Body of pancreas (tissue), 4 donors: ENCODE results near the gene CLEC3A. TPM values are rescaled to one million over a fixed set of nuclear protein-coding genes. Genes with fewer than 3 reads are reported as not detected.

Experiments
- ATAC-seq: fragments of 150-250 bp; one replicate; pipeline ENCODE4 v1.9.1; 2016
- DNase-seq, 4 donors: peaks; one replicate each; pipeline ENCODE4 v3.0.0-alpha.2; 2019
- H3K27ac ChIP-seq, 4 donors: fragments of 200-600 bp; sonication (generic); 1 replicate in 3 of 4; 2 replicates in 1 of 4; pipeline versions ENCODE4 v1.5.1 to v1.6.1; 2016 to 2019; ENCODE audit warnings: mild to moderate bottlenecking in 1 of 4, mixed read lengths in 1 of 4, moderate library complexity in 1 of 4
- H3K27me3 ChIP-seq, 2 donors: fragments of 200-600 bp; sonication (generic); one replicate each; pipeline ENCODE4 v1.6.0; 2016; ENCODE audit warnings: mild to moderate bottlenecking in 1 of 2
- H3K36me3 ChIP-seq, 2 donors: fragments of 200-600 bp; sonication (generic); replicated peaks in 1 of 2; 2 replicates each; pipeline ENCODE4 v1.5.1; 2016; ENCODE audit warnings: low read depth in 2 of 2; ENCODE audit not compliant: insufficient read depth in 1 of 2
- H3K4me1 ChIP-seq: fragments of 200-600 bp; sonication (generic); one replicate; pipeline ENCODE4 v1.6.0; 2016
- H3K4me3 ChIP-seq, 2 donors: fragments of 200-600 bp; sonication (generic); 1 replicate in 1 of 2; 2 replicates in 1 of 2; pipeline ENCODE4 v1.5.1; 2016 to 2019
- H3K9me3 ChIP-seq, 3 donors: fragments of 200-600 bp; sonication (generic); 1 replicate in 2 of 3; 2 replicates in 1 of 3; pipeline ENCODE4 v1.5.1; 2016
- POLR2A ChIP-seq, 3 donors: fragments of 450-650 bp; IDR thresholded peaks; one replicate each; pipeline ENCODE4 v1.6.1; 2016; ENCODE audit warnings: antibody characterized with exemption in 3 of 3, mild to moderate bottlenecking in 2 of 3
- WGBS, 2 donors: methylation state at CpG; one replicate each; pipeline ENCODE4 v1.1.5; 2017; 5-methylcytosine and 5-hydroxymethylcytosine counted together
- intact Hi-C: fragments of 100-400 bp; cut with DNase I; formaldehyde crosslinking; loops from one replicate; pipeline ENCODE4 v1.15.1; 2023
- total RNA-seq, 2 donors: library from RNA; depleted of rRNA; stranded (reverse); fragments of >200 nt; gene quantifications; one replicate each; pipeline ENCODE4 v1.1.0, GENCODE V29; 2016
- TF ChIP-seq, protein P1 (sequence below), 7 experiments: fragments of 450-650 bp in 4 of 7; fragments of 200-600 bp in 3 of 7; sonication (generic) in 3 of 7; IDR thresholded peaks; one replicate each; pipeline ENCODE4 v1.5.1; 2016 to 2019; ENCODE audit warnings: antibody characterized with exemption in 7 of 7

The CLEC3A gene
- total RNA-seq, 2 donors from 2014 or later, result not detected

DNA sequence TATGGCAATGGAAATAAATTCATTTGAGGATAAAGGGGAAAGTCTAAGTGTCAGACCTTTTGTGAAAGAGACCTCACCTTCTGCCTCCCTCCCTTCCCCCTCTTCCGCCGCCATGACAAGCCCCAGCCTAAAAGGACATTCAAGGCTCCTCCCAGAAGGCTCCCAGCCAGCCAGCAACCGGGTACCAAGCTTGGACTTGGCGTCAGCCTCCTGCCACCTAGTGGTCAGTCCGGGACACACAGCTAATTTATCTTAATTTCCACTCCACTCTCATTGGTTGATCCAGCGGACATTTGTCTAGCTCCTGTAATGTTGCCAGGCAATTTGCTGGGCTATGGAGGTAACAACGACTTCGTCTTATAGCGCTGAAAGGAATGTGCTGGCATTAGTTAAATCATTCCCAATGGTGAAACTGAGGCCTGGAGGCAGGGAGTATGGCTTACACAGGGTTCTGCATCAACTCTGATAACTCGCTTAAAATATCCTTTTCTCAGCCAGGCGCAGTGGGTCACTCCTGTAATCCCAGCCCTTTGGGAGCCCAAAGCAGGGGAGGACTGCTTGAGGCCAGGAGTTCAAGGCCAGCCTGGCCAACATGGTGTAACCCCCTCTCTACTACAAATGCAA is 19.3 kb upstream of the CLEC3A start:
- H3K9me3 ChIP-seq, result no peaks in the 10 kb centered on the region
- H3K36me3 ChIP-seq, result no peaks in the 10 kb centered on the region
- TF ChIP-seq, protein P1, sequence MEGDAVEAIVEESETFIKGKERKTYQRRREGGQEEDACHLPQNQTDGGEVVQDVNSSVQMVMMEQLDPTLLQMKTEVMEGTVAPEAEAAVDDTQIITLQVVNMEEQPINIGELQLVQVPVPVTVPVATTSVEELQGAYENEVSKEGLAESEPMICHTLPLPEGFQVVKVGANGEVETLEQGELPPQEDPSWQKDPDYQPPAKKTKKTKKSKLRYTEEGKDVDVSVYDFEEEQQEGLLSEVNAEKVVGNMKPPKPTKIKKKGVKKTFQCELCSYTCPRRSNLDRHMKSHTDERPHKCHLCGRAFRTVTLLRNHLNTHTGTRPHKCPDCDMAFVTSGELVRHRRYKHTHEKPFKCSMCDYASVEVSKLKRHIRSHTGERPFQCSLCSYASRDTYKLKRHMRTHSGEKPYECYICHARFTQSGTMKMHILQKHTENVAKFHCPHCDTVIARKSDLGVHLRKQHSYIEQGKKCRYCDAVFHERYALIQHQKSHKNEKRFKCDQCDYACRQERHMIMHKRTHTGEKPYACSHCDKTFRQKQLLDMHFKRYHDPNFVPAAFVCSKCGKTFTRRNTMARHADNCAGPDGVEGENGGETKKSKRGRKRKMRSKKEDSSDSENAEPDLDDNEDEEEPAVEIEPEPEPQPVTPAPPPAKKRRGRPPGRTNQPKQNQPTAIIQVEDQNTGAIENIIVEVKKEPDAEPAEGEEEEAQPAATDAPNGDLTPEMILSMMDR (IDR thresholded peaks at IDR 0.05), result peak; percentile 64 to 91 (median 82)
- no peak for TF ChIP-seq POLR2A (IDR thresholded peaks at IDR 0.05)
- intact Hi-C loops, result no loop called here
- H3K27ac ChIP-seq, result no peak overlapping the region
- H3K4me1 ChIP-seq, result no peaks in the 10 kb centered on the region
- H3K27me3 ChIP-seq, result no peaks in the 10 kb centered on the region
- 15 to 19% methylated on average over 10 to 11 of the region's 11 CpGs for WGBS, 2 donors
- peak; percentile 73 to 81 (median 80) for DNase-seq
- no peak overlapping the region for H3K4me3 ChIP-seq
- peak; percentile 75 for ATAC-seq

DNA sequence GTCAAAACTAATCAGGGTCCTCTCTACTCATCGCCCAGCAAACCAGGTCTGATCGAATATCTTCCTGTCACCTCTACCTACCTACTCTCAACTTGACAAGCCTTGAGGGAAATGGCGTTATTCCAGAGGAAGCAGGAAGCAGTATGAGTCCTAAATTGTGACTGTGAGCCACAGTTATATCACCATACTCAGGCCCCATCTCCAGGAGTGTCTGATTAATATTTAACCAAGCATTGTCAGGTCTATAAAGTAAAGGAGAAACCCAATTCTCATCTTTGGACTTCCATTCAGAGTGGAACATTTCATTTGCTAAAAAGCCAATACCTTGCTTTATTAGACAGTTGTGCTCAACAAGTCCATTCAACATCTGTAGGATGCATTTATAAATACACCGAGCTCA is 17.8 kb upstream of the CLEC3A start:
- no peaks in the 10 kb centered on the region for H3K36me3 ChIP-seq
- no peaks in the 10 kb centered on the region for H3K9me3 ChIP-seq
- no peak overlapping the region for H3K27ac ChIP-seq
- DNase-seq (no peak), ATAC-seq (no peak)
- no peak overlapping the region for H3K4me3 ChIP-seq
- no peaks in the 10 kb centered on the region for H3K4me1 ChIP-seq
- TF ChIP-seq, protein P1 (IDR thresholded peaks at IDR 0.05), result no peak
- TF ChIP-seq POLR2A (IDR thresholded peaks at IDR 0.05), result no peak
- no peaks in the 10 kb centered on the region for H3K27me3 ChIP-seq
- WGBS, 2 donors, result 54 to 60% methylated on average over 4 of the region's 4 CpGs
- intact Hi-C loops, result no loop called here

DNA sequence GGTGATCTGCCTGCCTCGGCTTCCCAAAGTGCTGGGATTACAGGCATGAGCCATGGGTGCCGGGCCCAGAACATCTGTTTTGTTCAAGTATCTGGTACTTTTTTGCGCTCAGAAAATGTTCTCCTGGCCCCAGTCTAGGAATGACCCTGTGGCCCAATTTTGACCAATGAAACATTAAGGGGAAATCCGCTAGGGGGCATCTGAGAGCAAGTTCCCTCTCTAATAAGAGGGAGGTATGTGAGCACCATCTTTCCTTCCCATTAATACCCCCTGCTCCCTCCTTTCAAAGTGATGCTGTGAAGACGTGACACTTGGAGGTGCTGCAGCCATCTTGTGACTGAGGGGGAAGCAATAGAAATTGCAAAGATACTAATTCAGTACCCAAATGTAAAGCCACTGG is 16.5 kb upstream of the CLEC3A start:
- TF ChIP-seq, protein P1 (IDR thresholded peaks at IDR 0.05), result peak in 1 of 7 experiments; percentile 7
- no peak for TF ChIP-seq POLR2A (IDR thresholded peaks at IDR 0.05)
- Histone ChIP-seq H3K4me1 (no peaks in the 10 kb centered on the region), H3K4me3 (no peak overlapping the region), H3K9me3 (no peaks in the 10 kb centered on the region), H3K27me3 (no peaks in the 10 kb centered on the region), H3K36me3 (no peaks in the 10 kb centered on the region), H3K27ac (no peak overlapping the region)
- 60 to 64% methylated on average over 5 of the region's 5 CpGs for WGBS, 2 donors
- no peak for DNase-seq
- no peak for ATAC-seq
- intact Hi-C loops, result no loop called here

DNA sequence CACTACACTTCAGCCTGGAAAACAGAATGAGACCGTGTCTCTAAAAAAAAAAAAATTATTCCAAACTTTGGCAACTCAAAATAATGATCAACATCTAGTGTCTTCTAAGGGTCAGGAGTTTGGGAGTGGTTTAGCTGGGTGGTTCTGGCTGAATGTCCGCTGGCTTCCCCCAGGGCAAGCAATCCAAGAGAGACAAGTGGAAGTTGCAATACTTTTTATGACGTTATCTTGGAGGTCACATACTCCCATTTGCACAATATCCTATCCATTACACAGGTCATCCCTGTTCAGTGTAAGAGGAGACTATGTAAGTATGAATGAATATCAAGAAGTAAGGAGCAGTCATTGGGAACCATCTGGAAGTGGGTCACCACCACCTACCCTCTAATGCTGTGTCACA is 15.2 kb upstream of the CLEC3A start:
- no peak overlapping the region for H3K4me3 ChIP-seq

More for the DNA sequence above, 15.2 kb upstream of the CLEC3A start:
- no peaks in the 10 kb centered on the region for H3K27me3 ChIP-seq
- H3K27ac ChIP-seq, result no peak overlapping the region
- no peaks in the 10 kb centered on the region for H3K4me1 ChIP-seq
- 63 to 66% methylated on average over 3 of the region's 3 CpGs for WGBS, 2 donors
- intact Hi-C loops, result no loop called here
- H3K9me3 ChIP-seq, result no peaks in the 10 kb centered on the region
- ATAC-seq (no peak), DNase-seq (no peak)
- no peaks in the 10 kb centered on the region for H3K36me3 ChIP-seq
- TF ChIP-seq, protein P1 (IDR thresholded peaks at IDR 0.05), result no peak
- no peak for TF ChIP-seq POLR2A (IDR thresholded peaks at IDR 0.05)
